Mucosa of descending colon (tissue), 3 donors: ENCODE data around the gene RBM38. TPM values are rescaled to one million over a fixed set of nuclear protein-coding genes. Genes with fewer than 3 reads are reported as not detected.
"Not testable (repeated sequence)": the region's sequence is repeated elsewhere in the genome, so short reads cannot be mapped to it uniquely, and the experiment has no call there.

ENCODE experiments used
- ATAC-seq: fragments of 200-7000 bp; cut with Tn5 transposase; one replicate; pipeline ENCODE4 v1.9.1; 2020; ENCODE audit warnings: mild to moderate bottlenecking, moderate library complexity
- DNase-seq, 3 donors: peaks; one replicate each; pipeline ENCODE4 v3.0.0-alpha.2; 2020
- H3K36me3 ChIP-seq: fragments of 200-600 bp; one replicate; pipeline ENCODE4 v1.8.0; 2021; ENCODE audit warnings: low read depth, mild to moderate bottlenecking
- H3K4me1 ChIP-seq: fragments of 200-600 bp; one replicate; pipeline ENCODE4 v1.8.0; 2021; ENCODE audit warnings: low read depth, mild to moderate bottlenecking
- H3K4me3 ChIP-seq: fragments of 200-600 bp; one replicate; pipeline ENCODE4 v1.8.0; 2021; ENCODE audit warnings: mild to moderate bottlenecking
- H3K9me3 ChIP-seq: fragments of 200-600 bp; one replicate; pipeline ENCODE4 v1.8.0; 2021; ENCODE audit warnings: mild to moderate bottlenecking
- CTCF ChIP-seq: fragments of 200-600 bp; IDR thresholded peaks from one replicate; pipeline ENCODE4 v1.8.0; 2022; ENCODE audit warnings: antibody characterized with exemption, mild to moderate bottlenecking
- intact Hi-C, 2 donors: fragments of 100-400 bp; cut with DNase I in 1 of 2; cut with micrococcal nuclease in 1 of 2; formaldehyde crosslinking; loops; one replicate each; pipeline versions ENCODE4 v1.11.0 to v1.11.1; 2022; cut with DNase I, micrococcal nuclease
- total RNA-seq, 3 donors: library from RNA; stranded (reverse); fragmentation: NEBNext Ultra II Directional in 2 of 3; extraction: Animal tissue kit (Norgen Biotek cat#: 25700) in 2 of 3; gene quantifications; one replicate each; pipeline versions ENCODE4 v1.2.1 to v1.2.4, GENCODE V29; 2021 to 2023
- donor health status: DM: no; HTN: no; CAD: no; lungs with moderate emphysema.
- donor health status: DM: no; HTN: no; CAD: no.
- donor health status: DM: no; HTN: yes; CAD: no.

Gene RBM38
- total RNA-seq, 3 donors from 2014 or later = 29.5 to 85.5 (median 36.8) TPM

DNA sequence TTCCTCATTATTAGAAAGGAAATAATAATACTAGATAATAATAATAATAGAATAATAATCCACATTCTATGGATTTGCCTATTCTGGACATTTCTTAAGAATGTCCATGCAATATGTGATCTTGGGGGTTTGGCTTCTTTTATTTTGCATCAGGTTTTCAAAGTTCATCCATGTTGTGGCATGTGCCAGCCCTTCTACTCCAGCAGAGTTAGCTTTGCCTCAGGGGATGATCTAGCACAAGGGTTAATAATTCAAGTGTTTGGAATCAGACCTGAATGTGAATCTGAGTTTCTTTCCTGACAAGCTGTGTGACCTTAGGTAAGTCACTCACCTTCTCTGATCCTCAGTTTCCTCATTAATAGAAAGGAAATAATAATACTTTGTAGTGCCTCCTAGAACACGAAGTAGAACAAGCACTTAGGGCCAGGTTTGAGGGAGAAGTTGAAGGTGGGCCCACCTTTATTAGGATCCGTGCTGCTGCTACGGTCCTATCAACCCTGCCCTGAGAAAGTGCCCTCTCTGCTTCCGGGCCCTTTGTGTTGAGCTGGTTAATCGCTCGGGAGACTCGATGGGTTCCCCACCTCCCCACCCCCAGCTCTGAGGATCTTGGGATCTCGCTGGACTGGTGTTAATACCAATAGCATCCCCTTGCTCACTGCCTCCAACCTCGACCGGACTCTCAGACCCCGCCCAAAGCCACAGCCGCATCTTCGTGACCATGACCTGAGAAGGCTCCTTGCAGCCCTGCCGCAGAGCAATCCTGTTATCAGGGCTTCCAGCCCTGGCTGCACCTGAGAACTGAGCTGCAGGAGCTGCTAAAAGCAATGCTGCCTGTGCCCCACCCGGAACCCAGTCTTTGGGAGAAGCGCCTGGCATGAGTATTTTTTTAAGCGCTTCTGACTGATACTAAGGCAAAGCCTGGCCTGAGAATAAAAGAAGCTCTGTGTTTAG lies 26.9 kb downstream of the RBM38 start:
- intact Hi-C loops = no loop called here
- Histone ChIP-seq H3K9me3 (no peaks in the 10 kb centered on the region), H3K36me3 (no peaks in the 10 kb centered on the region), H3K4me1 (no peaks in the 10 kb centered on the region), H3K4me3 (no peak overlapping the region)
- DNase-seq = no peak
- TF ChIP-seq CTCF = no peak
- no peak for ATAC-seq

DNA sequence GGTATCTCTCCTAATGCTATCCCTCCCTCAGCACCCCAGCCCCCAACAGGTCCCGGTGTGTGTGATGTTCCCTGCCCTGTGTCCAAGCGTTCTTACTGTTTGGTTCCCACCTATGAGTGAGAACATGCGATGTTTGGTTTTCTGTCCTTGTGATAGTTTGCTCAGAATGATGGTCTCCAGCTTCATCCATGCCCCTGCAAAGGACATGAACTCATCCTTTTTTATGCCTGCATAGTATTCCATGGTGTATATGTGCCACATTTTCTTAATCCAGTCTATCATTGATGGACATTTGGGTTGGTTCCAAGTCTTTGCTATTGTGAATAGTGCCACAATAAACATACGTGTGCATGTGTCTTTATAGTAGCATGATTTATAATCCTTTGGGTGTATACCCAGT lies 28.3 kb downstream of the RBM38 start:
- DNase-seq, intact Hi-C loops, H3K9me3 ChIP-seq, H3K4me3 ChIP-seq, H3K4me1 ChIP-seq, H3K36me3 ChIP-seq, ATAC-seq: not testable (repeated sequence)

- no peak for DNase-seq
- Histone ChIP-seq H3K4me3 (no peak overlapping the region), H3K9me3 (no peaks in the 10 kb centered on the region), H3K4me1 (no peaks in the 10 kb centered on the region), H3K36me3 (no peaks in the 10 kb centered on the region)
- intact Hi-C loops = no loop called here
- no peak for ATAC-seq
- no peak for TF ChIP-seq CTCF
These were observed 29.5 kb downstream of the RBM38 start for GRCh38 chr20:57420571-57421252.

DNA sequence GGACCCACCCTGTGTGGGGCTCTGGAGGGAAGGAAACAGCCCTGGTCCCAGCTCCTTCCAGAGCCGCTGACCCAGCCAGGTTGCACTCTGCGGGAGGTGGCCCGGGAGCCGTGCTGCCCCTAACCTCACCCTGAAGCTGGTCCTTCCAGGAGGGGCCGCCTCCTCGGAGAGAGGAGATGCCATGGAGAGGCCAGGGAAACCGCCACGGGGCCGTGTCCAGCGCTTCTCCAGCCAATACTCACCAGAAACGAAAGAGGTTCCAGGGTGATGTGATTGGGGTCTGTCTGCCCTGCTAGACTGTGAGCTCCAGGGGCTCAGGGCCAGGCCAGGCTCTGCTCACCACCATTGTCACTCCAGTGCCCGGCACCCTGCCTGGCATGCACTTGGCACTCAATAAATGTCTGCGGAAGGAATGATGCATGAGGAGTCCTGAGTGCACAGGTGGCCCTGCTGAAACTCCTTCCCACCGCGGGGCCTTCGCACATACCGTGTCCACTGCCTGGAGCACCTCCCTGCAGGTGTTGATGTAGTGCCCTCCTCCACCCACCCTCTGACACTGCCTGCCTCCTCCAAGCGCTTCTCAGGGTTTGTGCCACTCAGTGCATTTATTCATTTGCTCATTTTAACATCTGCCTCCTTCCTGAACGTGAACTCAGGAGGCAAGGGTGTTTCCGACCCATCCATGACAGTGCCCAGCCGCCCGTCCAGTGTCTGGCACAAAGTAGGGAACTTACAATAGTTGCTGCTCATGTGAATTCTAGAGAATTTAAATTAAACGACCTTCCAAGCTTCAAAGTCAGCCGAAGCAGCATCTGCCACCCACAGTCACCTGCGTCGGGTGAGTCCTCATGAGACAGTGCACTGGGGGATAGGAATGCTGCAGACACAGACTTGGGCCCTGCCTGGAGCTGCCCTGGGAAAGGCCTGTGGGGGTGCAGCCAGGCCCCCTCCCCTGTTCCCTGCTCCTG lies 30.3 kb downstream of the RBM38 start:
- DNase-seq (peak in 1 of 3 donors; percentile 28), ATAC-seq (no peak)
- intact Hi-C loops = no loop called here
- no peaks in the 10 kb centered on the region for H3K9me3 ChIP-seq
- TF ChIP-seq CTCF = no peak
- no peaks in the 10 kb centered on the region for H3K4me1 ChIP-seq
- H3K4me3 ChIP-seq = no peak overlapping the region
- H3K36me3 ChIP-seq = no peaks in the 10 kb centered on the region

DNA sequence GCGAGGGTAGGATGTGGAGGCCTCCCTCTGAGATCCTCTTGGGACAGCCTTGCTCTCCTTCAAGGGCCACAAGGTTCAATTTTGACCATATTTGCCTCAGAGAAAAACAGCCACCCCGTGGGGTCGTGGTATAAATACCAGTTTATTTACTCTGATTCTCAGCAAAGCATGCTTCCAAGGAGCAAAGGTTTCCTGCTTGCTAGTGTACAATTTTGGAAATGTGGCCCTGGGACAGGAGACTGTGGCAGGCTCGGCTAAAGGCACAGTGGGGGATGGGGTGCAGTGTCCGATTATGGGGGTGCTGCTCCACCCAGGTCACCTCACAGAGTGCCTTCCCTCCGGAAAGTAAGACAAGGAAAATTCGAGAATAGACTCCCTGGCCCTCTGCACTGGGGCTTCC lies 31.1 kb downstream of the RBM38 start:
- no peak for ATAC-seq
- no peak for TF ChIP-seq CTCF
- Histone ChIP-seq H3K4me1 (no peaks in the 10 kb centered on the region), H3K36me3 (no peaks in the 10 kb centered on the region), H3K9me3 (no peaks in the 10 kb centered on the region), H3K4me3 (no peak overlapping the region)
- intact Hi-C loops = no loop called here
- DNase-seq = peak in 2 of 3 donors; percentile 7 to 14
